GM21786 (cell line): ENCODE measurements around the gene CUL2.
"Not testable (repeated sequence)": the region's sequence is repeated elsewhere in the genome, so short reads cannot be mapped to it uniquely, and the experiment has no call there.

ENCODE experiments used
- ATAC-seq: cut with Tn5 transposase; IDR thresholded peaks from one replicate; pipeline ENCODE4 v1.9.1; 2021; ENCODE audit not compliant: unreplicated experiment

The CUL2 gene

DNA sequence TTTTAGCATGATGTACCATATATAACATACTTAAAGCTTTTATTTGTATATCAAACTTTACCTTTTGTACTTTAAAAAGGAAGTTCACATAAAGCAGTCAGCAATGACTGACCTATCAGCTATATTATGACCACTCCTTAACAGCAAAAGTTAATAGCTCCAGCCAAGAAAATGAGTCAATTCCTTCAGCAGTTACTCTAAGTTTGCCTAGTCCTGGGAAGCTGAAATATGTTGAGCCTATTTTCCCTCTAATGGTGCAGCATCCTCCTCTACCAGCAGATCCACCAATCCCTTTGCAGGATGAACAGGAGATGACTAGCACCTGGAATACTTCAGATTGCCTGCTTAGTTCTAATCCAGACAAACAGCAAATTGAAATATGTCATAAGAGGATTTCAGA lies 64.2 kb downstream of the CUL2 start:
- ATAC-seq = no peak

DNA sequence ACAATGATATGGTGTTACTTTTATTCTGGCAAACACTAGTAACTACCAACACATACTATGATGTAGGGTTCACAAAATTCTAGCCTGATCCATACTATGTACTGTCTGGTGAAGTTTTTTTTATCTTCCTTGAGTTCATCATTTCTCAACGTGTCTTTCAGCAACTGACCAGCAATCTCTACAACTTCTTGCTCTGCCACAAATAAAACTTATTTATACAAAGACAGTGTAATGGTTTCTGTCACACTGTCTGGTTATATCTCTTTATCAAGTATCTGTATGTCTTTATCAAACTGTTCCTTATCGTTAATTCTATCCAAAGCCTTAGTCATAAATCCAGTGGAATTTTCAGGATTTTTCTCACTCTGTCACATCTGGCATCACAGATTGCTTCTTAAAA lies 69.7 kb downstream of the CUL2 start:
- ATAC-seq = no peak

DNA sequence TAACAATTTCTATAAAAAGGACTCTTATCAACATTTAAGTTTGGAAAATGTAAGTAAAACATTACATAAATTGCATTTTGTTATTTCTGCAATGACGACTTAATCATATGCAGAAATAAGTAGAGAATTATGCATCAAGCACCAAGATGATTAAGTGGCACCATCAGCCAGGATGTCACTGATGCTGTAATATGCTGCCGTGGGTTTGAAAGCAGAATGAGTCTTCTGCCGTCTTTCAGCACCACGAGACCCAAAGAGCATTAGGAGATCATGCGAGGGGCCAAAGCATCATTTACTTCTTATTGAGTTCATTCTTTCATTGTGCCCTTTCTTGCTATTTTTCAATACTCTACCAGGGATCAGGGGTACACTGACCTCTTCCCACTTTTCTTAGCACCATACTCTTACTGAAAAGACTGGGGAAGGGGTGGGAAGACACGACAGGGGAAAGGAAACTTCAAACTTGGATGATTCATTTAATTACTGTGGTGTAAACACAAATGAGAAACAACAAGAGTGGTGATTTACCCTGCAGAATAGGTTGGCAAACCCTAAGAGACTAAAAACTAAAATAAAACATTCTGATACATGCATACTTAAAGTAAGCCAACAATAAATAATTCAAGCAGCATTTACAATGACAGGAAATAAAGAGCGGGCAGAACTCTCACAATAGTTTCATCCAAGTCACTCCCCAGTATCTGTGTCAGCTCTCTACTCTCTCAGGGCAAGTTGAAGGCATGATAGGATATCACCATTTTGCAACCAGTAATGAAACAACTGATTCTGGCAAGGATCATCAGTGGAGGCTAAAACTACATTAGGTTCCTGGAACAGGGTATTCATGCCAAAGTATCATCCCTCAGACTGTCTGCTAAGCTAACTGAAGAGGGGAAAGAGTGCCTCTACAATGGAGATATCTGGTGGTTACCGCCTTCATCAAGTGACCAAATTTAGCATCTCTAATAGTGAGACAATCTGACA lies 70.8 kb downstream of the CUL2 start:
- no peak for ATAC-seq

DNA sequence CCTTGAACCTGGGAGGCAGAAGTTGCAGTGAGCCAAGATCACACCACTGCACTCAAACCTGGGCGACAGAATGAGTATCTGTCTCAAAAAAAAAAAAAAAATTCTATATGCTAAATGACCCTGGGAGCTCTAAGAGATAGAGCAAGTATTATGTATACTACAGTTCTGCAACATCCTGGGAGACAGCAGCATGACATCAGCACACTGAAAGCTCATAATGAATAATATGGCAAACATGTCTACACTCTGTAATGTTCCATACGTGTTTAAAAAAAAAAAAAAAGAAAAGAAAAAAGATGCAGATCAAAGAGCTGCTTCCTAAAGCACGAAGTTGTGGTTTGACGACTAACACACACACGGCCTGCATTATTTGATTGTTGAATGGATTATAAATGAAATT lies 72.5 kb downstream of the CUL2 start:
- no peak for ATAC-seq

DNA sequence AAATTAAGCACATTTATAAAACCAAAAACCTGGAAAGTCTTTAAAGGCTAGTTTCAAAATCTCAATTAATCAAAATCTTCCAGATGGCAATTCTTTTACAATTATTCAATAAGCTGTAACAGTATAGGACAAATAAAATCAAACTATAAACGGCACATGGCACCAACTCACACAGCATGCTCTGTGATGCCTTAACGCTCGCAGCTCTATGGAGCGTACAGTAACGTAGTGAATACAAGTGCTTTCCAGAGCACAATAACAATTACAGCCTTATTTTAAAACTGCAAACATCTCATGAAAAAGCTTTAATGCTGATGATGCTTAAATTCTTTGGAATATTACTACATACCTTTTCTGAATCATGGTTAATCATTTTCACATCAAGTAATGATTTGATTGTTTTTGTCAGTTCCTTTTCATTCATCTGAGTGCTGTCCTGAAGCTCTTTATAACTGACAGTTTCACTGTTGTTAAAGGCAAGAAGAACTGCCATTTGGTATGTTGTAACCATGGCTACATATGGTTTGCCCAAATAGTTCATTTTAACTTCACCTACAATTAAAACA lies 74.2 kb downstream of the CUL2 start:
- no peak for ATAC-seq

DNA sequence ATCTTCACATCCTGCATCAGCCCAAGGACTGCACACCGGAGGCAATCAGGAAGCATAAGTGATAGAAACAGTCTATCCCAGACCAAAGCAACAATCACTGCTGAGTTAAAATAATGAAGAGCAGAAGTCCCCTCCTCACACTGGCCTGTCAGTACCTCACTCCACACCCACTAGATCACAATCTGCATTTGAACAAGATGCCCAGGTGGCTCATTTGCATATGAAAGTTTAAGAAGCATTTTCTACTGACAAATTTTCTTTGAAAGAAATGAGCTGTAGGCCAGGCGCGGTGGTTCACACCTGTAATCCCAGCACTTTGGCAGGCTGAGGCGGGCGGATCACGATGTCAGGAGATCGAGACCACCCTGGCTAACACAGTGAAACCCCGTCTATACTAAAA lies 77.4 kb downstream of the CUL2 start:
- ATAC-seq = no peak

DNA sequence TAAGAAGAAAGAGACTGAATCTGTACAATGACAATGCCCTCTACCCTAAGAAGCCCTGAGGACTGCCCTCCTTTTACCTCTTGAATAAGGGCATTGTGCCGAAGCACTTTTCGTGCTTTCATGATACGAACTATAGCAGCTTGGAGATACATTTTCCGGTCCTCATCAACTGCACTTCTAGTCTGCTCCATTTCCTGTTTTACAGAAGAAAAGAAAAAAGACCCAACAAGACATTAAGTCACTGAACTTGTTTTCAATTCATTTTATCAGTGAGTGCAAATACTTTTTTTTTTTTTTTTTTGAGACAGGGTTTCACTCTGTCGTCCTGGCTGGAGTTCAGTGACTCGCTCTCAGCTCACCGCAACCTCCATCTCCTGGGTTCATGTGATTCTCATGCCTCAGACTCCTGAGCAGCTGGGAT lies 78.4 kb downstream of the CUL2 start:
- no peak for ATAC-seq

DNA sequence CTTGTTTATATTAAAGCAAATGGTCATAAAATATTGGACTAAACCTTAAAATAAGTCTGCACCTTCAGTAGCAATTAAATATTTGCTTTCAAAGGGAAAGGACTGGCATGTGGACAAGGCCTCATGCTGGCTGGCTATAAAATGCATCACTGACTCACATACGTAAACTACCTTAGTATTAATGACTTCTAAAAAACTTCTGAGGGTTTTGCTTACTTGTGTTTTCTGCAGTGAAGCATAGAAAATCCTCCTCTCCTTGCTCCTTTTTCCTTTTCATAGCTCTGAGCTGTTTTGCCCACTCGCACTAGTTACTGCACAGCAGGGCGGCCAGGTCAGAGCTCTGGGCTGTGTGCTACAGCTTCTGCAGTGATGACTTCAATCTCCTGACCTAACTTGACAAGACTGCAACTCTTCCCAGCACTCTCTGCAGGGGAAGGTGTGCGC lies 82.3 kb downstream of the CUL2 start:
- ATAC-seq = no peak

DNA sequence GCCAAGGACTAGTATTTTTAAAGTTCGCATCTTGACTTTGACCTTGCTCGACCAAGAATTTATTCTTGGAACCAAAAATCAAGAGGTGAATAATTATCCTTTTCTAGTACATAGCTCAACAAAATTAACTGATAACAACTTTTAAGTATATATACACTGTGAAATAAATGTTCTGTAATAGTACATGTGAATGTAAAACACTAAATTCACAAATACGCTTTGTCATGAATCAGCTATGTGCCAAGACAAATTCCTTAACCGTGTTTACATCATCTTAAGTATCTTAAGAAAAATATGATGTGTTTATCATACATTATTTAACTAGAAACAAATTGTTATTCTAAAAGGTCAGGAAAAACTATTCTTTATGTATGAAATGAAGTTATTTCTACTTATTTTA lies 83.3 kb downstream of the CUL2 start:
- ATAC-seq = no peak

DNA sequence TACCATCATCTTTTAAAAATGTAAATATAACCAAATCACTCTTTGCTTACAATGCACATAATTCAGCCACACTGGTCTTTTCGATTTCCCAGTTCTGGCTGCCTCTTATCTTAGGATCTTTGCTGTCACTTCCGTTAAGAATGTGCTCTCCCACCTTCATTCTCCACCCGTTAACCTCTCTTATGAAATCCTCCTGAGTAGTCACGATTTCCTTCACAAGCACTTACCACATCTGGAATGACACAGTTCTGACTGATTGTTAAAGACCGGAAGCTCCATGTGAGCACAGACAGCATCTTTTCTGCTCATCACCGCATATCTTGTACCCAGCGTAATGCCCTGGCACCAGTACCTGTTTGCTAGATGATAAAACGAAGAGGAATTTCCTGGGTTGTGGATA lies 84.3 kb downstream of the CUL2 start:
- no peak for ATAC-seq

DNA sequence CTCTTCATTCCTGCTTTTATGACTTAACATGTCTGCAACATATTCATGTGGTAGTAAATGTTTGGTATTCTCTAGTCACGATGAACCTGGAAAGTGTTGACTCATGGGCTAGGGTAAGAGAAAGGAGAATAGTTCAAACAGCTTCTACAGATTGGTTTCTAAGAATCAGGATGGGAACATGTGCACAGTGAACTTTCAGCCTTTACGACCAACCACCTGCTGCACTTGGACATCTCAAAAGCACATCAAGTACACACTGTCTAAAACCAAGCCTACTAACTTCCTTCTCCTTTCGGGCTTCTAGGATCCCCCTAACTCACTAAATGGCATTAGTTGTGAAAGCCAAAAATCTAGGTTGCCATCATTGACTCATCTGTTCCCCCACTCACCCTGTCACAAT lies 85.5 kb downstream of the CUL2 start:
- no peak for ATAC-seq

DNA sequence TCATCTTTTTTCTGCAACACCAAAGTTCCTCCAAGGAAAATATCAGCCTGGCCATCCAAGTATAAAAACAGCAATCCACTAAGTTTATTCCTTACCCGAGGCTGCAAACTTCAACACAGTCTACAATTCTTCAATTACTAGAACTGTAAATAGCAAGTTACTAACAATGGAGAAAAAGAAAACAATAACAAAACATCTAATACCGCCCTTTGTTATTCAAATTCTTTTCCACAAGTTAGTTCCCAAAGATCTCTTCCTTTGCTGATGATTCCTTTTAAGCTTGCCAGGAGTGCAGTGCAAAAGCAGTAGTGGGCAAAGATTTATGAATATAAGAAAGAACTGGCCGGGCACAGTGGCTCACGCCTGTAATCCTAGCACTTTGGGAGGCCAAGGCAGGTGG lies 86.2 kb downstream of the CUL2 start:
- ATAC-seq = no peak

DNA sequence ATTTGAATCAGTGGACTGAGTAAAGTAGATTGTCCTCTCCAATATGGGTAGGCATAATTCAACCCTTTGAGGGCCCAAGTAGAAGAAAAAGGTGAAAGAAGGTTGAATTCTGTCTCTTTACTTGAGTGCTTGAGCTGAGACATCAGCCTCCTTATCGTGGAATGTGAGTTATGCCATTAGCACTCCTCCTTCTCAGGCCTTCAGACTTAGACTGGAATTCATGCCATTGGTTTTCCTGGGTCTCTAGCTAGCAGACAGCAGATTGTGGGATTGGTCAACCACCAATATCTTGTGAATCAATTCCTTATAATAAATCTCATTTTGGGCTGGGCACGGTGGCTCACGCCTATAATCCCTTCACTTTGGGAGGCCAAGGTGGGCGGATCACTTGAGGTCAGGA lies 89.2 kb downstream of the CUL2 start:
- ATAC-seq = no peak

DNA sequence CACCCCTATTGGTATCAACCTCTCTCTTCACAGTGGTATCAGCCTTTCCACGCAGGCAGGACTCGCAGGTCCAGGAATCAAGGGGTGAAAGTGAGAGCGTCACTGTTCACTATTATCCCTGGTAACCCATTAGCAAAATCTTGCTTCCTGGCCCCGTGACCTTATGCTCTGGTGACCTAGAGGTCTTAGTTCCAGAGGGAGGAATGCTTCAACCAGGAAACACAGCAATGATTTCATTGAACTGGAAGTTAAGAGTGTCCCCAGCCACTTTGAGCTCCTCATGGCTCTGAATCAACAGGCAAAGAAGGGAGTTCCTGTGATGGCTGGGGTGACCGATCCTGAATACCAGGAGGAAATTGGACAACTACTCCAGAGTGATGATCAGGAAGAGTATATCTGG lies 90.6 kb downstream of the CUL2 start:
- ATAC-seq = no peak

DNA sequence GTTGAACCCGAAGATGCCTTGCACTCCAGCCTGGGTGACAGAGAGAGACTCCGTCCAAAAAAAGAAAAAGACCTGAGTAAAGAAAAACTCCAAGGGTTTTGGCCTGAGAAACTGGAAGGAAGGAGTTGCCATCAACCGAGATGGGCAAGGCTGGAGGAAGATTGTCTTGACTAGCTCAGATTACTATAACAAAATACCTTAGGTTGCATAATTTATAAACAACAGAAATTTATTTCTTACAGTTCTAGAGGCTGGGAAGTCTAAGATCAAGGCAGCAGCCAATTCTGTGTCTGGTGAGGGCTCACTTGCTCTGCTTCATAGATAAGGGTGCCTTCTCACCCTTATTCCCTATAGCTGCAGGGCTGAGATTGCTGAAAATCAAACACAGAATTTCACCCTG lies 91.2 kb downstream of the CUL2 start:
- ATAC-seq = no peak

DNA sequence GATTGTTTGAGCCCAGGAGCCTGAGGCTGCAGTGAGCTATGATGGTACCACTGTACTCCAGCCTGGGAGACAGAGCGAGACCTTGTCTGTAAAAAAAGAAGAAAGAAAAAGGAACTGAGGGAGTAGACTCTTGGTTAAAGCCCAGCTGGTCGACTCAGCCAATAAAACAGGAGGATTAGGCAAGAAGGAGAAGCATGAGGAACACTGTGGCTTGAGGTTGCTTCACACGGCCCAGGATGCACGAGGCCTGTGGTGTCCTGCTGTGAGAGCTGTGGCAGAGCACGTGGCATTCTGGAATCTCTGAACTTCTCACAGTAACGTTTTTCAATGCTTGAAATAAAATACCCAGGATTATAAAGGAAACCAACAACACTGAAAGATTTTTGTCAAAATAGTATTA lies 93.3 kb downstream of the CUL2 start:
- ATAC-seq = no peak

DNA sequence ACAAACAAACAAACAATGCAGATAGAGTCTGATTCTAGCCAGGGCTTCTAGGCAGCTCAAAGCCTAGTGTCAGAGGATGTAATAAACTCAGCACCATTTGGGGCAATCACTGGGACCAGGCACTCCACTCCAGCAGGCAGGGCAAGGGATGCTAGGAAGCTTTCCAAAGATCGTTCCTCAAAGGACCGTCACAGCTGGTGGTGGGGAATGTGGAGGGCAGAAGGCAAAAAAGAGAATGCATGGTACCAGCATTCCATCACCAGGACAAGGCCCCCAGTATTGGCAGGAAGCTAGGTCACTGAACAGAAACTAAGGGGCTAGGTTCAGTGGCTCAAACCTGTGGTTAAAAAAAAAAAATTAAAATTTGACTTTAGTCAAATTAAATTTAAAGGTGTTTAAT lies 94.2 kb downstream of the CUL2 start:
- ATAC-seq = no peak

DNA sequence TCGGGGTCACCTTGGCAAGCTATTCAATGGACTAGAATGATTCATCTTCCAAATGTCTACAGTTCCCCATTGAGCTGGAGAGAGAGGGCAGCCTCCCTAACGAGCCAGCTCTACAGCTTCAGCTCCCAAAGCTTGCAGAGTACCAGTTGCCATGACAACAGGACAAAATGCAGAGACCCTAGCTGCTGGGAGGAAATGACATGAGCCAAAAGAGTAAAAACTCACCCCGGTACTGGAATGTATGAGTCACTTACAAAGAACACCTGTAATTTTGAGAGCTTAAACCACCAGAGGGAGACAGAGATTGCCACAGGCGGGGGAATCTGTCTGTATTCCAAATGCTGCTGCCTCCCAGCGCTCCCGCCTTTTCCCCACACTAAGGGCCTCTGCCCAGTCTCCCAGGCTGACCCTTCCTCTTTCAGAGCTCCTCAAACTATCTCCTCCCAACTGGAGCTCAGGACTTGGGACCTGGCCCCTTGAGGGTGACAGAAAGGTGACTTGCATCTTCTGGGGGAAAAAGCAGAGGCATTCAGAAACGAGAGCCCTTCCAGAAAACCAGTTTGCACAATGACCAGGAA lies 95.5 kb downstream of the CUL2 start:
- peak; percentile 91 for ATAC-seq

DNA sequence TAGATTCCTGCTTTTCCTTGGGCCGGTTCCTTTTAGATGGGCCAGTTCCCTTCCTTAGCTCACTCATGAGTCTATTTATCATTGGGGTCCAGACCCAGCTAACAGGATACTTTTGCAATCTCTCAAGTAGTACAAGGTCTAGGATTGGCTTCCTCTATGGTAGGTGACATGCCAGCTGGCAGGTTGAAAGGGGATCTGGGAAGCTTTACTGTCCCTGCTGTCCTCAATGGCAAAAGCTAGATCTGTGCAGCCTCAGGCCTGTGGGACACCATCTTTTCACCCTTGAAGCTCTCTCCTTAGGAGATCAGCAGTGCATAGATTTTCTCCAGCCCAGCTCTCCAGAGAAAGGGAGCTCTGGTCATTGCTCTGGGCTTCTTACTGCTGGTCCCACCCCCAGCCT lies 96.4 kb downstream of the CUL2 start:
- no peak for ATAC-seq

DNA sequence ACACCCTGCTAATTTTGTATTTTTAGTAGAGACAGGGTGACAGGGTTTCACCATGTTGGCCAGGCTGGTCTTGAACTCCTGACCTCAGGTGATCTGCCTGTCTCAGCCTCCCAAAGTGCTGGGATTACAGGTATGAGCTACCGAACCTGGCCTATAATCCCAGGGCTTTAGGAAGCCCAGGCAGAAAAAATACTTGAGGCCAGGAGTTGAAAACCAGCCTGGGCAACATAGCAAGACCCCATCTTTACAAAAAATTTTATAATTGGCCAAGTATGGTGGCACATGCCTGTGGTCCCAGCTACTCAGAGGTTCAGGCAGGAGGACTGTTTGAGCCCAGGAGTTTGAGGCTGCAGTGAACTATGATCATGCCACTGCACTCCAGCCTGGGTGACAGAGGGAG lies 99.0 kb downstream of the CUL2 start:
- ATAC-seq = not testable (repeated sequence)

DNA sequence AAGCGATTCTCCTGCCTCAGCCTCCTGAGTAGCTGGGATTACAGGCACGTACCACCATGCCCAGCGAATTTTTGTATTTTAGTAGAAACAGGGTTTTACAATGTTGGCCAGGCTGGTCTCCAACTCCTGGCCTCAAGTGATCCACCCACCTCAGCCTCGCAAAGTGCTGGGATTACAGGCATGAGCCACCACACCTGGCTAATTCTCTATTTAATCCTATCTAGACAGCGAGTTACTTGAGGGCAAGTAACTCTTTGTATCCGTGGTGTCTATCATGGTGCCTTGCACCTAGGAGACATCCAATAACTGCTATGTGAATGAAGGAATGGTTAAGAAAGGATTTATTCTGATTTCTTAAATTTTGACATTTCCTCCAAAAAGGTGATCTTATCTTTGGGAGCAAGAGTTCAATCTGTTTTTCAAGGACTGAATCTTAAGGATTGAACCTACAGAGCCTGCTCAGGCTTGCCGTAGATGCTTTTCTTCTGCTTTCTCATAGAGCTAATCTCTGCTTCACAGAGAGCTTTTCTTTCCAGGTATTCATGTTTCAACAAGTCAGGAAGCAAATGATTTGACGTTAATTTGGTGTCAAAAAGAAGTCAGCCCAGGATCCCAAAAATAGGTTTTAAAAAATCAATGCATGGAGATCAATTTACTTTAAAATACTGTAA lies 101.6 kb downstream of the CUL2 start:
- ATAC-seq = no peak

DNA sequence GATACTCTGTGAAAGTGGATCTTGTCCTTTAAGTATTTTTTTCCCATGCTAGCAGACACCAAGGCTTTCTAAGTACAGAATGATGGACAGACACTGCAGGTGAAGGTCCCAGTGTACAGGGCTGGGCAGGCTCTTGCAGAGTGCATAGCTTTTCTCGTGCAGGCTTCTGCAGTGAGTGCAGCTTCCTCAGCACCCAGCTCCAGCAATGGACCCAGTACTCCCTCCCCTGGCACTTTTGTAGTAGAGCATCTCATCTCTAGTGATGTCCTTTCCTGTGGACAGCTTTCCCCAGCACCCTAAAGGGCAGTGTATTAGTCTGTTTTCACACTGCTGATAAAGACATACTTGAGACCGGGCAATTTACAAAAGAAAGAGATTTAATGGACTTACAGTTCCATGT lies 104.3 kb downstream of the CUL2 start:
- ATAC-seq = no peak
